Panc1 (cell line): Measurements from ENCODE around the gene JADE1. TPM values are rescaled to one million over a fixed set of nuclear protein-coding genes. Genes with fewer than 3 reads are reported as not detected.

ENCODE experiments used
- ATAC-seq: fragments of 200-7000 bp; cut with Tn5 transposase; 2 replicates; pipeline ENCODE4 v1.9.1; 2020; ENCODE audit warnings: mild to moderate bottlenecking, moderate library complexity
- BruUV-seq: library from RNA; stranded (reverse); fragments of 400-500 nt; replicated peaks from 2 replicates; lab custom pipeline; 2021; lab: Mats Ljungman, UMichigan
- CTCF ChIA-PET: fragments of 300-600 bp; sonication (Branson Sonifier 250); formaldehyde crosslinking; loops from one replicate; lab custom pipeline; 2022; ENCODE audit warnings: antibody characterized with exemption; lab: Charles Lee
- POLR2A ChIA-PET: fragments of 300-600 bp; sonication (Branson Sonifier 250); formaldehyde crosslinking; loops from one replicate; lab custom pipeline; 2022; ENCODE audit warnings: antibody characterized with exemption; lab: Charles Lee
- DNase-seq: peaks from one replicate; pipeline ENCODE4 v3.0.0-alpha.2; 2010; ENCODE audit warnings: low read depth, low spot score
- H3K27ac ChIP-seq: 2 replicates; pipeline ENCODE4 v1.5.1; 2011; ENCODE audit warnings: mild to moderate bottlenecking, low read length, inconsistent platforms
- H3K27me3 ChIP-seq: fragments of 200-500 bp; sonication (Bioruptor generic); 2 replicates; pipeline ENCODE4 v1.6.0; 2014; ENCODE audit warnings: low read length, inconsistent platforms; ENCODE audit not compliant: control insufficient read depth, insufficient read depth
- H3K36me3 ChIP-seq: fragments of 200-500 bp; sonication (Bioruptor generic); 2 replicates; pipeline ENCODE4 v1.5.1; 2014; ENCODE audit warnings: inconsistent platforms, mild to moderate bottlenecking, low read length, moderate library complexity; ENCODE audit not compliant: control insufficient read depth, insufficient read depth
- H3K4me1 ChIP-seq: 2 replicates; pipeline ENCODE4 v1.5.1; 2011; ENCODE audit warnings: inconsistent platforms, mild to moderate bottlenecking, low read length, moderate library complexity; ENCODE audit not compliant: control insufficient read depth, insufficient read depth
- H3K4me3 ChIP-seq, 2 experiments: 2 replicates each; pipeline ENCODE4 v1.5.1; 2011 to 2012; ENCODE audit warnings: low read depth in 2 of 2, low read length in 2 of 2, mild to moderate bottlenecking in 2 of 2, inconsistent platforms in 1 of 2, moderate library complexity in 1 of 2
- H3K9me3 ChIP-seq: fragments of 200-500 bp; sonication (Bioruptor generic); 2 replicates; pipeline ENCODE4 v1.5.1; 2014; ENCODE audit warnings: low read depth, mild to moderate bottlenecking, inconsistent platforms, low read length, moderate library complexity; ENCODE audit not compliant: control insufficient read depth, insufficient read depth
- CTCF ChIP-seq: fragments of 450-650 bp; IDR thresholded peaks from 2 replicates; pipeline ENCODE4 v1.5.1; 2017; ENCODE audit warnings: mild to moderate bottlenecking
- POLR2AphosphoS5 ChIP-seq: IDR thresholded peaks from 2 replicates; pipeline ENCODE4 v1.6.1; 2012; ENCODE audit warnings: mild to moderate bottlenecking, low read depth, low read length, moderate library complexity
- REST ChIP-seq, 2 experiments: IDR thresholded peaks; 2 replicates each; pipeline ENCODE4 v1.6.1; 2011 to 2012; ENCODE audit warnings: low read depth in 2 of 2, control low read depth in 1 of 2, low read length in 1 of 2, mild to moderate bottlenecking in 1 of 2, moderate library complexity in 1 of 2; ENCODE audit not compliant: insufficient read depth in 1 of 2
- SIN3A ChIP-seq: IDR thresholded peaks from 2 replicates; pipeline ENCODE4 v1.6.1; 2012; ENCODE audit warnings: low read depth, mild to moderate bottlenecking, low read length, moderate library complexity, borderline replicate concordance; ENCODE audit not compliant: insufficient read depth
- TCF7L2 ChIP-seq: IDR thresholded peaks from 2 replicates; pipeline ENCODE4 v1.6.1; 2011; ENCODE audit warnings: mild to moderate bottlenecking, low read depth, low read length, inconsistent platforms
- in situ Hi-C: cut with HindIII; loops from 2 replicates; pipeline ENCODE4 v1.10.0; 2016; ENCODE audit warnings: low sequenced_read_pairs, low pct_unique_long_range_greater_than_20kb
- intact Hi-C: fragments of 100-400 bp; cut with micrococcal nuclease; formaldehyde crosslinking; loops from one replicate; pipeline ENCODE4 v1.10.0; 2022; ENCODE audit not compliant: unreplicated experiment
- total RNA-seq: library from RNA; stranded (reverse); gene quantifications from one replicate; pipeline ENCODE4 v1.2.1, GENCODE V29; 2021; ENCODE audit not compliant: unreplicated experiment

Gene JADE1
- total RNA-seq, 1 experiment from 2014 or later, result 23.4 TPM

- ChIA-PET CTCF (no interaction called here), POLR2A (no interaction called here)
- Histone ChIP-seq H3K4me3 (no peak overlapping the region), H3K27ac (no peak overlapping the region), H3K4me1 (no peaks in the 10 kb centered on the region), H3K36me3 (no peaks in the 10 kb centered on the region), H3K27me3 (no peaks in the 10 kb centered on the region), H3K9me3 (no peaks in the 10 kb centered on the region)
- in situ Hi-C loops, result no loop called here
- ATAC-seq (no peak), DNase-seq (no peak)
- intact Hi-C loops, result no loop called here
- no peak for TF ChIP-seq REST (IDR thresholded peaks at IDR 0.05; ENCODE audit: insufficient read depth in 1 of 2, low read depth in 2 of 2, low read length in 1 of 2)
- TF ChIP-seq TCF7L2, result no peak
- no peak for TF ChIP-seq POLR2AphosphoS5
- no peak for TF ChIP-seq SIN3A
- TF ChIP-seq CTCF, result no peak
- no TSS peak for BruUV-seq
Observed at GRCh38 chr4:128768373-128768996, 41.0 kb upstream of the JADE1 start.

- intact Hi-C loops (no loop called here), in situ Hi-C loops (no loop called here)
- no peak for DNase-seq
- no peaks in the 10 kb centered on the region for H3K27me3 ChIP-seq
- no peaks in the 10 kb centered on the region for H3K4me1 ChIP-seq
- no TSS peak for BruUV-seq
- TF ChIP-seq TCF7L2 (no peak), POLR2AphosphoS5 (no peak), SIN3A (no peak), REST (IDR thresholded peaks at IDR 0.05; ENCODE audit: insufficient read depth in 1 of 2, low read depth in 2 of 2, low read length in 1 of 2) (no peak), CTCF (no peak)
- ATAC-seq, result no peak
- H3K4me3 ChIP-seq, result no peak overlapping the region
- H3K36me3 ChIP-seq, result no peaks in the 10 kb centered on the region
- ChIA-PET POLR2A (no interaction called here), CTCF (no interaction called here)
- no peaks in the 10 kb centered on the region for H3K9me3 ChIP-seq
- no peak overlapping the region for H3K27ac ChIP-seq
Observed at GRCh38 chr4:128769011-128769410, 40.5 kb upstream of the JADE1 start.
